Measurements from ENCODE around the gene HIRA. TPM values are rescaled to one million over a fixed set of nuclear protein-coding genes. Genes with fewer than 3 reads are reported as not detected.

HIRA gene
- total and polyA plus RNA-seq, 9 of the 15 experiments (the other 6 are each of a cell fraction or from before 2014, with no cell fraction given): 0.96 to 132 (median 58.4) TPM

GRCh38 chr22:19451570-19451969 is 20.0 kb upstream of the HIRA start:
- ChIA-PET POLR2A (interaction anchor here (0.6 to 11.7 kb wide), 12 partner anchors 9 to 399 kb away, joined by 3 to 284 read pairs (median 5); partner anchors contain the start of genes CDC45, HIRA and MRPL40), CTCF (ENCODE audit: low intra/inter-chr PET ratio) (no interaction called here)
- peaks cover 87% of the 10 kb centered on the region for H3K36me3 ChIP-seq (ENCODE audit: control insufficient read depth, insufficient read depth, low read length)
- no peak for DNase-seq (ENCODE audit: extremely low read depth in 1 of 4, low spot score in 3 of 4)
- H3K9ac ChIP-seq (ENCODE audit: insufficient read depth in 1 of 2, low read depth in 2 of 2, low read length in 2 of 2): no peak overlapping the region
- FAIRE-seq: no peak
- 0 out of 2 replicates have a peak, but pooled peaks cover 5% of the 10 kb centered on the region for H4K20me1 ChIP-seq (replicated peaks; ENCODE audit: control insufficient read depth, insufficient read depth, low read length)
- whole genome bisulfite sequencing (ENCODE audit: insufficient coverage, low coverage, missing lambda C conversion rate): 96% methylated on average over 4 of the region's 4 CpGs
- in situ Hi-C loops (cut with MboI) (no loop called here), intact Hi-C loops (cut with micrococcal nuclease) (no loop called here)
- H2AFZ ChIP-seq (ENCODE audit: low read depth, low read length): no peak overlapping the region
- ATAC-seq: no peak
- H3K4me2 ChIP-seq (ENCODE audit: insufficient read depth, low read length): no peak overlapping the region
- peaks cover 18% of the 10 kb centered on the region for H3K79me2 ChIP-seq (ENCODE audit: control insufficient read depth, insufficient read depth, low read length)
- no TSS peak for BruUV-seq (replicated peaks)
- H3K9me3 ChIP-seq (replicated peaks; ENCODE audit: control insufficient read depth, insufficient read depth, low read depth, low read length): no peaks in the 10 kb centered on the region
- H3K4me1 ChIP-seq (replicated peaks in 1 of 2; ENCODE audit: control insufficient read depth in 2 of 2, insufficient read depth in 2 of 2, low read length in 2 of 2): peaks cover 13 to 24% of the 10 kb centered on the region in 2 experiments
- H3K9me1 ChIP-seq (ENCODE audit: control insufficient read depth, insufficient read depth, low read length): no peaks in the 10 kb centered on the region
- H3K27me3 ChIP-seq (ENCODE audit: control insufficient read depth in 2 of 2, insufficient read depth in 2 of 2, low read length in 2 of 2): no peaks in the 10 kb centered on the region
- H3K27ac ChIP-seq (ENCODE audit: extremely low read depth, low read depth, low read length): no peak overlapping the region
- no peak overlapping the region for H3K4me3 ChIP-seq
- TF ChIP-seq TCFL5 (CRISPR knock-in tag; conservative IDR thresholded peaks at IDR 0.05) (no peak), IRF9 (tag; IDR thresholded peaks at IDR 0.05) (no peak), KLF16 (IDR thresholded peaks at IDR 0.05) (no peak), ESRRB (CRISPR knock-in tag; IDR thresholded peaks at IDR 0.05; ENCODE audit: borderline replicate concordance) (no peak), TAL1 (IDR thresholded peaks at IDR 0.05) (no peak), OTX1 (CRISPR knock-in tag; IDR thresholded peaks at IDR 0.05) (no peak), PRMT5 (CRISPR knock-in tag; IDR thresholded peaks at IDR 0.05) (no peak), CBX3 (IDR thresholded peaks at IDR 0.05; ENCODE audit: borderline replicate concordance in 1 of 2, low read length in 2 of 2) (peak in 1 of 2 experiments; percentile 37; a peak in 1 of 3 replicates), ZNF354B (CRISPR knock-in tag; IDR thresholded peaks at IDR 0.05) (no peak), PHB (CRISPR knock-in tag; IDR thresholded peaks at IDR 0.05) (no peak), WHSC1 (IDR thresholded peaks at IDR 0.05; ENCODE audit: low read length) (peak; percentile 53), POLR2AphosphoS5 (IDR thresholded peaks at IDR 0.05; ENCODE audit: control insufficient read depth, insufficient read depth, low read depth, low read length) (peak; percentile 18; the same call in 1 of the 2 replicates), DMBX1 (CRISPR knock-in tag; IDR thresholded peaks at IDR 0.05; ENCODE audit: borderline replicate concordance) (no peak), NR2C2 (CRISPR knock-in tag; IDR thresholded peaks at IDR 0.05) (no peak), NR2C2 (tag; IDR thresholded peaks at IDR 0.05) (no peak), ZNF445 (CRISPR knock-in tag; IDR thresholded peaks at IDR 0.05; ENCODE audit: low read depth) (no peak), PHF20 (IDR thresholded peaks at IDR 0.05; ENCODE audit: partially characterized antibody) (no peak)
- TF ChIP-seq, protein P1, sequence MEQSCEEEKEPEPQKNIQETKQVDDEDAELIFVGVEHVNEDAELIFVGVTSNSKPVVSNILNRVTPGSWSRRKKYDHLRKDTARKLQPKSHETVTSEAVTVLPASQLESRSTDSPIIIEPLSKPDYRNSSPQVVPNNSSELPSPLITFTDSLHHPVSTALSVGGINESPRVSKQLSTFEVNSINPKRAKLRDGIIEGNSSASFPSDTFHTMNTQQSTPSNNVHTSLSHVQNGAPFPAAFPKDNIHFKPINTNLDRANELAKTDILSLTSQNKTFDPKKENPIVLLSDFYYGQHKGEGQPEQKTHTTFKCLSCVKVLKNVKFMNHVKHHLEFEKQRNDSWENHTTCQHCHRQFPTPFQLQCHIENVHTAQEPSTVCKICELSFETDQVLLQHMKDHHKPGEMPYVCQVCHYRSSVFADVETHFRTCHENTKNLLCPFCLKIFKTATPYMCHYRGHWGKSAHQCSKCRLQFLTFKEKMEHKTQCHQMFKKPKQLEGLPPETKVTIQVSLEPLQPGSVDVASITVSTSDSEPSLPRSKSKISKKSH (CRISPR knock-in tag; IDR thresholded peaks at IDR 0.05): 0 out of 2 replicates have a peak, but pooled peaks have one; percentile 16
